Loucy (cell line): ENCODE data around the gene SLC22A23.

Experiments
- EZH2phosphoT487 ChIP-seq: fragments of 200-600 bp; IDR thresholded peaks from 2 replicates; pipeline ENCODE4 v1.6.1; 2018; ENCODE audit warnings: antibody characterized with exemption, mild to moderate bottlenecking, moderate library complexity, borderline replicate concordance
- TF ChIP-seq, protein P1 (sequence below): fragments of 200-600 bp; sonication (generic); conservative IDR thresholded peaks from 2 replicates; pipeline ENCODE4 v1.5.1; 2014; ENCODE audit warnings: mild to moderate bottlenecking, antibody characterized with exemption, low read length

- TF ChIP-seq, protein P1, sequence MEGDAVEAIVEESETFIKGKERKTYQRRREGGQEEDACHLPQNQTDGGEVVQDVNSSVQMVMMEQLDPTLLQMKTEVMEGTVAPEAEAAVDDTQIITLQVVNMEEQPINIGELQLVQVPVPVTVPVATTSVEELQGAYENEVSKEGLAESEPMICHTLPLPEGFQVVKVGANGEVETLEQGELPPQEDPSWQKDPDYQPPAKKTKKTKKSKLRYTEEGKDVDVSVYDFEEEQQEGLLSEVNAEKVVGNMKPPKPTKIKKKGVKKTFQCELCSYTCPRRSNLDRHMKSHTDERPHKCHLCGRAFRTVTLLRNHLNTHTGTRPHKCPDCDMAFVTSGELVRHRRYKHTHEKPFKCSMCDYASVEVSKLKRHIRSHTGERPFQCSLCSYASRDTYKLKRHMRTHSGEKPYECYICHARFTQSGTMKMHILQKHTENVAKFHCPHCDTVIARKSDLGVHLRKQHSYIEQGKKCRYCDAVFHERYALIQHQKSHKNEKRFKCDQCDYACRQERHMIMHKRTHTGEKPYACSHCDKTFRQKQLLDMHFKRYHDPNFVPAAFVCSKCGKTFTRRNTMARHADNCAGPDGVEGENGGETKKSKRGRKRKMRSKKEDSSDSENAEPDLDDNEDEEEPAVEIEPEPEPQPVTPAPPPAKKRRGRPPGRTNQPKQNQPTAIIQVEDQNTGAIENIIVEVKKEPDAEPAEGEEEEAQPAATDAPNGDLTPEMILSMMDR = no peak
- TF ChIP-seq EZH2phosphoT487 = no peak
These were observed 57.8 kb downstream of the SLC22A23 start for GRCh38 chr6:3398755-3399696.
